Measurements from ENCODE around the gene MICU1. TPM values are rescaled to one million over a fixed set of nuclear protein-coding genes. Genes with fewer than 3 reads are reported as not detected.
"Not testable (repeated sequence)": the region's sequence is repeated elsewhere in the genome, so short reads cannot be mapped to it uniquely, and the experiment has no call there.

MICU1 gene
- total RNA-seq, 2 donors from 2014 or later, result 48.9 to 54.1 TPM

DNA sequence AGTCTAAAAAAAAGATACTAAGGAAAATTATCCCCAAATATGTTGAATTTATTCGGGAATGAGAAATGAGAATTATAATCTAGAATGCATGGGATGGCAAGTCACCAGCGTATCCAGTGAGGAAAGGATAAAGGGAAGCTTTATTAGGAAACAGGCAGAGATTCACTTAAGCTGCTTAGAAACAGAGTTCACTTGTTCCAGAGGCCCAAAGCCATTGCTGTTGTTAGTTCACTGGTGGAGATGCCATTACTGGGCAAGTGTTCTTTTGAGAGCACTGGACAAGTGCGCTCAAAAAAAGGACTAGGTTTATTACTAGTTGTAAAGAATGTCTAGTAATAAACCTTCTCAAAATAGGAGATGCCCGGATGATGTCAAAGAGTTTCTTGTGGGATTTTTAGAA is 51.2 kb downstream of the MICU1 start:
- intact Hi-C loops (cut with DNase I, micrococcal nuclease), result no loop called here
- no peak for ATAC-seq
- no peak for DNase-seq

DNA sequence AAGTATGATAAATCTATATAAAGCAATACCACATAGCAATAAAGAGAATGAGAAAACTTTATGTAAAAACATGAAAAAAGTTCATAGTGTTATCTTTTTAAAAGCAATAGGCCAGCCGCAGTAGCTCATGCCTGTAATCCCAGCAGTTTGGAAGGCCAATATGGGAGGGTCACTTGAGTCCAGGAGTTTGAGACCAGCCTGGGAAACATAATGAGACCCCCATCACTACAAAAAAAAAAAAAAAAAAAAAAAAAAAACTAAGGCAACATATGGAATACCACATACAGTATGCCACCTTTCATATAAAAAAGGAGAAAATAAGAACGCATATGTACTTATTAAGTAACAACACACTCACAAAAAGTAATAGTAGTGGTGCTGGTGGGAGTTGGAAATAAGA is 52.8 kb downstream of the MICU1 start:
- ATAC-seq (no peak), DNase-seq (no peak)
- intact Hi-C loops (cut with DNase I, micrococcal nuclease), result no loop called here

GRCh38 chr10:72567889-72568640 is 57.8 kb downstream of the MICU1 start:
- intact Hi-C loops (cut with DNase I, micrococcal nuclease), result no loop called here
- no peak for DNase-seq
- no peak for ATAC-seq

GRCh38 chr10:72567421-72567820 is 58.5 kb downstream of the MICU1 start:
- no peak for ATAC-seq
- DNase-seq, result no peak
- intact Hi-C loops (cut with DNase I, micrococcal nuclease), result no loop called here

DNA sequence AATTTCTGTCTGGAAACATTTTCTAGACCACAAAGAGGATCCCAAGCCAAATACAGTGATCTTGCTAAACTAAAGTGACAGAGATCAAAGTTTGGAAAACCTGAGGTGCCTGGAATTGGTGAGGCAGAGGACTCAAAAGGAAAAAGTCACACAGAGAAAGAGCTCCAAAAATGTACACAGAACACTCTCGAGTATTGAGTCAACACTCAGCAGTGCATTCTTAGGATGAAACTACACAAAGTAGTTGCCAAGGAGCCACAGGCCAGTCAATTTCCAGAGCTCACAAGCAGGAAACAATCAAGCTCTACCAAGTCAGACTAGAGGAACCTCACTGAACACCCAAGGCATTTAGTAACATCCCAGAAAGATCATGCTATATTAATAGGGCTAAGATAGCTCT is 61.3 kb downstream of the MICU1 start:
- intact Hi-C loops (cut with DNase I, micrococcal nuclease), result no loop called here
- ATAC-seq (no peak), DNase-seq (no peak)

GRCh38 chr10:72563327-72563932 is 62.4 kb downstream of the MICU1 start:
- no peak for DNase-seq
- intact Hi-C loops (cut with DNase I, micrococcal nuclease), result no loop called here
- no peak for ATAC-seq

DNA sequence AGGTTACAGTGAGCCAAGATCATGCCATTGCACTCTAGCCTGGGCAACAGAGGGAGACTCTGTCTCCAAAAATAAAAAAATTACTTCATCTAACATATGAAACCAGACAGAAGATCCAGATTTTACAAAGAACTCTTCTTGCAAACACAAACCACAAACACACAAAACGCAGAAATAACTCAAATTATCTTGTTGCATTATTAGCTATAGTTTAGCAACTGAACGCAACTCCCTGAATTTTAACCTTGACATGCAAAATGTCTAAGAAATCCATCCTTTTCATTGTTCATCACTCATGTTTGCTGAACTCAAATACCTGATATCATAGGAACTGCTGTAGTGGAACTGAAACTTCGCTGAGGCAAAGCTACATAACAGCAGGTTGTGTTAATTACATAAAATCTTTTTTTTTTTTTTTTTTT is 64.1 kb downstream of the MICU1 start:
- no peak for ATAC-seq
- intact Hi-C loops (cut with DNase I, micrococcal nuclease), result no loop called here
- no peak for DNase-seq

GRCh38 chr10:72557362-72557761 is 68.5 kb downstream of the MICU1 start:
- intact Hi-C loops (cut with DNase I, micrococcal nuclease), result no loop called here
- ATAC-seq (no peak), DNase-seq (no peak)

DNA sequence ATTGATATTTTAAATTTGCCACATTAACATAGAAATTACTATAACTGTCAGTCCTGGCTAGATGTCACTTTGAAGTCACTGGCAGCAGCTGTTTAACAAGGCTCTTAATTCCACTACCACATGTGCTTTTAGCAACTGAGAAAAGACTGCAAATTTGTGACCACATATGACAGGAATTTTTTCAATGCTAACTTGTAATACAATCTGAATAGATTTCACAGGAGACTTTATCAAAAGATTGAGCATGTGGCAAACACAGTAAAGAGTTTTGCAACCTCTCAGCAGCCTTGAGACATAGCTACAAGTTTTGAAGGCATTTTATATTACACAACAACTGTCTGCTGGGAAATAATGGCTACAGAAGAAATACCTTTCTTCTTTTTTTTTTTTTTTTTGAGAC is 73.0 kb downstream of the MICU1 start:
- ATAC-seq (no peak), DNase-seq (no peak)
- intact Hi-C loops (cut with DNase I, micrococcal nuclease), result no loop called here

GRCh38 chr10:72550239-72550638 is 75.6 kb downstream of the MICU1 start:
- intact Hi-C loops (cut with DNase I, micrococcal nuclease), result no loop called here
- no peak for DNase-seq
- ATAC-seq, result no peak

DNA sequence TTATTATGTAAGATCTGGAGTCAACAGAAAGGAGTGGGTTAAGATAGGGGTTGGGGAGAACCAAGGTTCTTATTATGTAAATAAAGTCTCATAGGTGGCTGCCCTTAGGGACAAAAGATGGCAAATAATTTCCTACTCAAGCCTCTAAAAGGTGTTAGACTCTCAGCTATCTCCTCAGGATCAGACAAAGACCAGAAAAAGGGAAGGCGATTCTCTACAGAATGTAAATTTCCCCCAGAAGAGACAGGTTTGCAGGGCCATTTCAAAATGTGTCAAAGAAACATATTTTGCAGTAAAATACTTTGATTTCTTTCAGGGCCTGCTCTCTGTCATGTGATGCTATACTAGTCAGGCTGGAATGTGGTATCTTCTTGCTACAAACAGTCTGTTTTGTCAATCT is 80.3 kb downstream of the MICU1 start:
- ATAC-seq (no peak), DNase-seq (no peak)
- intact Hi-C loops (cut with DNase I, micrococcal nuclease), result no loop called here

DNA sequence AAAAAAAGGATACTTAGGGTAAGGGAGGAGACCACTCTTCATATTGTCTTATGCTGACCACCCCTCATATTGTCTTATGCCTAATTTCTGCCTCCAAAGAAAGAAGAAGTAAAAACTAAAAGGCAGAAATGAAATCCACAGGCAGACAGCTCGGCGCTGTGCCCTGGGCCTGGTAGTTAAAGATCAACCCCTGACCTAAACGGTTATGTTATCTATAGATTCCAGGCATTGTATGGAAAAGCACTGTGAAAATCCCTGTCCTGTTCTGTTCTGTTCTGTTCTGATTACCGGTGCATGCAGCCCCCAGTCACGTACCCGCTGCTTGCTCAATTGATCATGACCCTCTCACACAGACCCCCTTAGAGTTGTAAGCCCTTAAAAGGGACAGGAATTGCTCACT is 82.0 kb downstream of the MICU1 start:
- intact Hi-C loops (cut with DNase I, micrococcal nuclease); ATAC-seq; DNase-seq: not testable (repeated sequence)

DNA sequence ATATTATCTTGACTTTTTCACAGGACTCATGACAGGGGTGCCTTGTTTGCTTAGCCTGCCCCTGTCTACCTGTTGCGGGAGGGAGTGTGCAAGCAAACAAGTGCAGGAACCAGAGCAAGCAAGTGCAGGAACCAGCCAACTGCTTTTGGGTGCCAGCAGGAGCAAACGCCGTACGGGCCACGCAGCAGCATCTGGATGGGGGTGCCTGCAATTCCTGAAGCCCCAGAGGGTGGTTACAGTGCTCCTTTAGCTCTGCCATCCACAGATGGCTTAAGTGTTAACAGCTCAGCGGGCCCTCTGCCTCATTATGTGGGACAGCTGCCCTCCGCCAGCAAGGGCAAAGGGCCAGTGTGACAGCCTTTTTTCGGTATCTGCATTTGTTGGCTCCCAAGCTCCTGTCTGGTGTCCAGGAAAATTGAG is 83.5 kb downstream of the MICU1 start:
- no peak for DNase-seq
- no peak for ATAC-seq
- intact Hi-C loops (cut with DNase I, micrococcal nuclease), result no loop called here

- intact Hi-C loops (cut with DNase I, micrococcal nuclease), result no loop called here
- DNase-seq (no peak), ATAC-seq (no peak)
These were observed 84.5 kb downstream of the MICU1 start for GRCh38 chr10:72541337-72541736.

DNA sequence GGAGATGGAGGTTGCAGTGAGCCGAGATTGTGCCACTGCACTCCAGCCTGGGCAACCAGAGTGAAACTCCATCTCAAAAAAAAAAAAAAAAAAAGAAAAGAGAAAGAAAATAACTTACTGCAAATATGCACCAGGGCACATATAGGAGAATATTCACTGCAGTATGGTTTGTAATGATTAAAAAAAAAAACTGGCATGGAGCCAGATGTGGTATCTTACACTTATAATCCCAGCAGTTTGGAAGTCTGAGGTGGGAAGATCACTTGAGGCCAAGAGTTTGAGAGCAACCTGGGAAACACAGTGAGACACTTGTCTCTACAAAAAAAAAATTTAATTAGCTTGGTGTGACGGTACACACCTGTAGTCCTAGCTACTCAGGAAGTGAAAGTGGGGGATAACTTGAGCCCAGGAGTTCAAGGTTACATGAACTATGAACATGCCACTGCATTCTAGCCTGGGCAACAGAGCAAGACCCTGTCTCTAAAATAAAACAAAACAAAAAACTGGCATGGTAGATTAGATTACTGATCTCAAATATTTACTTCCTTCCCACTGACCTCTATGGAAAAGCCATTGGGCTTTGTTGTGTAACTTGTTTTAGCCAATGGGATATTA is 85.6 kb downstream of the MICU1 start:
- DNase-seq (no peak), ATAC-seq (no peak)
- intact Hi-C loops (cut with DNase I, micrococcal nuclease), result no loop called here

- no peak for ATAC-seq
- intact Hi-C loops (cut with DNase I, micrococcal nuclease), result no loop called here
These were observed 86.7 kb downstream of the MICU1 start for GRCh38 chr10:72539137-72539536.

GRCh38 chr10:72525689-72526088 is 100.2 kb downstream of the MICU1 start:
- intact Hi-C loops (cut with DNase I, micrococcal nuclease), result no loop called here
- DNase-seq, result no peak
- ATAC-seq, result peak; percentile 21

More at GRCh38 chr10:72539137-72539536, 86.7 kb downstream of the MICU1 start:
- DNase-seq, result no peak

DNA sequence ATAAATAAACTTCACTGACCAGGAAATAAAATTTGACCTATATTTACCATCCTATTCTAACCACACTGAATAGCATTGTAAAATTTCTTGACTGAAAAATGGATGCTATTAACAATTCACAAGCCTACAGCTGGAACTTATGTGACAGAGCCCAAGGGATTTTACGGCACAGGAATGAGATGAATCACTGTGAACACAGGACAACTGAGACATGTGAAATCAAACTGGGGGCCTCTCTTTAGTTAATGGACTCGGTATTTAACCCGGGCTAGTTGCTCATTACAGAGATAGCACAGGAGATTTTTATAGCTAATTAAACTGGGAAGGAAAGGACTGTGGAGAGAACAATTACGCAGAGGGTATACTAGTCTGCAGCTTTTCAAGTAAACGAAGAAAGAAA is 100.6 kb downstream of the MICU1 start:
- no peak for DNase-seq
- intact Hi-C loops (cut with DNase I, micrococcal nuclease), result no loop called here
- ATAC-seq, result peak; percentile 76

DNA sequence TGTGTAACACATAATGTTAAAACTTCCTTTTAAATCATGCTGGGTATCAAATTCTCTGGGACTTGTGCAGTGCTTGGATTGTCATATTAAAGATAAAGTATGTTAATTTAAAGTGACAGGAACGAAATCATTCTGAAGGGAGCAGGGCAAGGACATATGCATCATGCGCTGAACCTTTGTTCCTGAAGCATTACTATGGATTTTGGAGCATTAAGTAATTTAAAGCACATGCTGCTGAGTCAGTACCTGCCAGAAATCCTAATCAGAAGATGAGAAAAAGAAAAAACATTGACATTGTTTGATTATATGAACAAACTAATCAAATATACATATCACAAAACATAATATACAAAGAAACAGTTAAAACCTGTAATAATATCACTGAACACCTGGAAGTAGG is 101.4 kb downstream of the MICU1 start:
- intact Hi-C loops (cut with DNase I, micrococcal nuclease), result no loop called here
- ATAC-seq (no peak), DNase-seq (no peak)

DNA sequence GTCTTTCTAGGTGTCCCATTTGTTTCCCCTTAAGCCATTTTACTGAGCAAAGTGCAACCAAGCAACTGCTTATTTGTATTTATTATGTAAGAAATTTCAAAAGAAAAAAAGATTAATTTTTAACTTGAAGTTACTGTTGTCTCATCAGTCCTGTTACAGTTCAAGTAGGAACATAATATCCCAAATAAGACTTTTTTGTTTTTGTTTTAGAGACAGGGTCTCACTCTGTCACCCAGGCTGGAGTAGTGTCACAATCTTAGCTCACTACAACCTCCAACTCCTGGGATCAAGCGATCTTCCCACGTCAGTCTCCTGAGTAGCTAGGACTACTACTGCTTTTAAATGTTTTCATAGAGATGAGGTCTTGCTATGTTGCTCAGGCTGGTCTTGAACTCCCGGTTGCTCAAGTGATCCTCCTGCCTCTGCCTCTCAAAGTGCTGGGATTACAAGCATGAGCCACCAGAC is 101.9 kb downstream of the MICU1 start:
- ATAC-seq (no peak), DNase-seq (no peak)
- intact Hi-C loops (cut with DNase I, micrococcal nuclease), result no loop called here

All from left colon (tissue), 2 donors.